DMS153 treated with DMSO at 0.1 percent for 48 hours (cell line): ENCODE results near the gene KRT8.
"Not testable (repeated sequence)": the region's sequence is repeated elsewhere in the genome, so short reads cannot be mapped to it uniquely, and the experiment has no call there.

ENCODE experiments used
- DNase-seq: peaks from one replicate; lab custom pipeline; 2025; ENCODE audit not compliant: unreplicated experiment; lab: John Stamatoyannopoulos, UW

The KRT8 gene

DNA sequence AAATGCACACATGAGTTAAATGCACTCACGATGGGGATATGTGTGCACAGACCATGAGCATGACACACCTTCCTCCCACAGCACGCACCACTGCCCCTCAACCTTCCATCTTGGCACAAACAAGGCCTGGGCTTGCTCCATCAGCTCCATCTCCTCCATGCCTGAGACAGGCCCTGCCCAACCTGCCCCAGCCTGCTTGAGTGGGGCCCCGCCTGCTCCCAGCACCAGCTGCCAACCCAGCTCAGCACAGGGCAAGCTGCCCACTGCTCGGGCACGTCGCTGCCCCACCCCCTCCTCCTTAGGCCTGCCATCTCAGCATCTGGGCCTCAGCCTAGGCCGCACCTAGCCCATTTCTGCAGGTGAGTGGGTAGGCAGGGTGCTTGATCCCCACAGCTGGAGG is 28.5 kb downstream of the KRT8 start:
- no peak for DNase-seq

DNA sequence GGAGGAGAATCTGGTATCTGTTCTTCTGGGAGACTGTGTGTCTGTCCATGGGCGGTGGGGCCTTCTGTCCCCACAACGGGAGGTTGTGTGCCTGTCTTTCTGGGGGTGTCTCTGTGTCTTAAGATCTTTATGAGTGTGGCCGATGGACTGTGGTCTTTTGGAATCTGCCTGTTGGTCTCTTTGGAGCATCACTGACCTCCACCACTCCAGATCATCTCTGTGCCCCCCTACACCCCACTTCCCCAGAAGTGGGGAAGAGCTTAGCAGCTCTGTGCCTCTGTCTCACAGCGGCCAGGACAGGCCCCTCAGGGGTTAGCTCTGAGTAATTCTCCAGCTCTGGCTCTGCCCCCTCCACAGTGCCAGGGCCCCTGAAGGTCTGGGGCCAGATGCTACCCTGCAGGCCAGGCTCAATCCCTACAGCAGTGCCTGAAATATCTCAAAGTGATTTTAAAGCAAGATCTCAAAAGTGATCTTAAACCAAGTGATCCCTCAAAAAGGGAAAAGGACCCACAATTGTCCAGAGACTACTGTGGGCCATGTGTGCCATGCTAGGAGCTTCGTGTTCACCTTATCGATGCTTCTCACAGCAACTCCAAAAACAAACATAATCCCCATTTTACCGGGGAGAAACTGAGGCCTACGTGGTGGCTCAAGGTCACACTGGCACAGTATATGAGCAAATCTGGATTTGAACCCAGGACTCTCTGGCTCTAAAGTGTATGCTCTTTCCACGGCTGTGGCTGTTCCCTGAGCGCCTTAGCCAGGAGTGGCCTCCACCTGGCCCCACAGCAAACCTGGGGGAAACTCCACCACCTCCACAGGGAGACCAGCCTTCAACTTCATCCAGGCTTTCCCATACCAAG is 30.1 kb downstream of the KRT8 start:
- DNase-seq, result no peak

DNA sequence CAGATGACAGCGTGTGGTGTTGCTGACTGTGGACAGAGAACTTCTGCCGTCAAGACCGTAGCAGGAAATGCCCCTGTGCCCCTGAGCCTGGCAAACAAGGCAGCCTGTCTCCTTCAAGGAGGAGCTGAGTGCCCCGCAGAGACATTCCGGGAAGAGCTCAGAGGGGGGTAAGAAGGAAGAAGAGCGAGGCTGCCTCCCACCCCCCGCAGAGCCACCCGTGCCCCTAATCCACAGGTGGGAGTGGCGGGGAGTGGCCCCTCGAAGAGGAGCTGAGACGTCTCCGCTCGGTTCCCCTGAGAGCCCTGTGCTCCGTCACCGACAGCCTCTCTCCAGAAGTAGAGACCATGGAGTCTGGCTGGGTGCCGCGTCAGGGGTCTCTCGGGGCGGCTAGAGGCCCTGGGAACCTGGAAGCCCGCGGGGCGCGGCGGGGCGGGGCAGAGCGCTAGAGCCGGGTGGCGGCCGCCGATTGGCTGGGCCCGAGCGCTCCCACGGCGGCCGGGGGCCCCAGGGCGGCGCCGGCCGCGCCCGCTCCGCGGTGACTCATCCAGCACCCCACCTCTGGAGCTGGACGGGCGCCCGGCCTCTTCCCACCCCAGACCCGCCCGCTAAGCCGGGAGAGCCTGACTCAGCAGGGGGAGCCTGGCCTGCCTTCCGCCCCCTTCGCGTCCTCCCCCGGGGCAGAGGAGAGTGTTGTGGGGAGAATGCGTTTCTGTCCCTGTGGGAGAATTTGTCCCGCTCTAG is 30.9 kb downstream of the KRT8 start:
- DNase-seq, result peak; percentile 37

DNA sequence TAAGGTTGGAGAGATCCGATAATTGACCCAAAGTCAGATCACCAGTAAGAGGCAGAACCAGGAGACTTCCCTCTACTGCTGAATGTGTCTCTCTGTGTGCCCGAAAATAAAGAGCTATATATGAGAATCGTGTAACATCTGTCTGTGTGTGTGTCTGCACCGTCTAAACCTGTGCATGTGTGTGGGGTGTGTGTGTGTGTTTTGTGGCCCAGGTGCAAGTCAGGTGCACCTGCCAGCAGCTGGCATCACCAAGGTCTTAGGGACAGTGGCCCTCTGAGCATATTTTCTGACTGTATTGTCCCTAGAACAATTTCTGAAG is 31.4 kb downstream of the KRT8 start:
- no peak for DNase-seq

DNA sequence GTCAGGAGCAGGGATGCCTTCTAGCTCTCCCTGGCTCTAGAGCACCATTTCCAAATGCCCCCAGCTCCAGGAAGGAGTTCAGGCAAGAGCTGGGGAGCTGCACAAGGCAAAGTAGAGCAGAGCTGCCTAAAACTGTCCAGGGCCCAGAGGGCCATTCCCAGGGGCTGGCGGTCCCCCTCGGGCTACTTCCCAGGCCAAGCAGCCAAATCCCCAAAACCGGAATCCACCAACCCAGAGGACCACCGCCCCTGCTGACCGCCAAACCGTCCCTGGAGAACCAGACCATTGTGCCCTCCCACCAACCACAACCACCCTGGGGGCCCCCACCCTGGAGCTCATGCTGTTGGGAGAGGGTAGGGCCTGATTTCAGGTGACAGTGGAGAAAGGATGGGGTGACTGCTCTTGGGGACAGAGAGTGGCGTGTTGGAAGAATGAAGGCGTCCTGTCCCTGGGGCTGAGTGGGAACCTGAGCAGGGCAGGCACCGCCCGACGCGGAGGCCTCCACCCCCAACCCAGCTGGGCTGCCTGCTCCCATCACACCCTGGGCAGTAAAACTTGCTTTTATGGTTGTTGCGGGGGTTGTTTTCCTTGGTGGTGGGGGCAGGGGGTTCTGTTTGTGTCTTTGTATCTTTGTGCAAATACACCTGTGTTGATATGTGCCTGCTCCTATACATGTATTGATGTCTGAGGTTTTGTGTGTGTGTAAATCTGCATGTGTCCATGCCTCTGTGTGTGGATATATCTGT is 32.1 kb downstream of the KRT8 start:
- no peak for DNase-seq

DNA sequence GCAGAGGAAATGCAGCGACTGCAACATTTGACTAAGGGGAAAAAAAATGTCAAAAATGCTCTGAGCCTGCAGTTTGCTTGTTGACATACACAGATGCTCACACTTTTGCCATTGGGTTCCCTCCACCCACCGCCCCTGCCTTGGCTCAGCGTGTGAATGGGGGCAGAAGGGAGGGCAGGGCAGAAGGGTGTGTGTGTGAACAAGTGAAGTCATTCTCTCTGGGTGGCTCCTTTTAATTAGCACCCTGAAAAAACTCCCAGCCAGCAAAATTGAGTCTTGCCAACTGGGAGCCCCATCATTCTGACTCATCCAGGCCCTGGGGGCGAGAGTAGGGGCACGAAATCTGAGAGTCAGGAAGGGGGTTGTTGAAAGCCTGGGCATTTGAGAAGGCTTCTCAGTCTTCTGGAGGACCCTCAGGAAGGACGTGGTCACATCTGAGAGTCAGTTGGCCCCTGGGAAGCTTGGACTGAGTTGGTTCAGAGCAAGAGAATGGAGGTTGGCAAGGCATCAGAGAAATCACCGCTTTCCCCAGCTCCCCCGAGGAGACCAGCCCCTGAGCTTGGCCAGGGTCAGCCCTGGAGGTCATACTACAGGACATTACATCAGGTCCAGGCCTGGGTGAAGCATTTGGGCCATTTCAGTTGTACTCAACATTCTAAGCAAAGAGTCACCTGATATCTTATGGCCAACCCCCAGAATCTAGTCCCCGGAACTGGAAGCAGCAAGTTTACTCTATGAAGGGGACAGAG is 33.4 kb downstream of the KRT8 start:
- no peak for DNase-seq

DNA sequence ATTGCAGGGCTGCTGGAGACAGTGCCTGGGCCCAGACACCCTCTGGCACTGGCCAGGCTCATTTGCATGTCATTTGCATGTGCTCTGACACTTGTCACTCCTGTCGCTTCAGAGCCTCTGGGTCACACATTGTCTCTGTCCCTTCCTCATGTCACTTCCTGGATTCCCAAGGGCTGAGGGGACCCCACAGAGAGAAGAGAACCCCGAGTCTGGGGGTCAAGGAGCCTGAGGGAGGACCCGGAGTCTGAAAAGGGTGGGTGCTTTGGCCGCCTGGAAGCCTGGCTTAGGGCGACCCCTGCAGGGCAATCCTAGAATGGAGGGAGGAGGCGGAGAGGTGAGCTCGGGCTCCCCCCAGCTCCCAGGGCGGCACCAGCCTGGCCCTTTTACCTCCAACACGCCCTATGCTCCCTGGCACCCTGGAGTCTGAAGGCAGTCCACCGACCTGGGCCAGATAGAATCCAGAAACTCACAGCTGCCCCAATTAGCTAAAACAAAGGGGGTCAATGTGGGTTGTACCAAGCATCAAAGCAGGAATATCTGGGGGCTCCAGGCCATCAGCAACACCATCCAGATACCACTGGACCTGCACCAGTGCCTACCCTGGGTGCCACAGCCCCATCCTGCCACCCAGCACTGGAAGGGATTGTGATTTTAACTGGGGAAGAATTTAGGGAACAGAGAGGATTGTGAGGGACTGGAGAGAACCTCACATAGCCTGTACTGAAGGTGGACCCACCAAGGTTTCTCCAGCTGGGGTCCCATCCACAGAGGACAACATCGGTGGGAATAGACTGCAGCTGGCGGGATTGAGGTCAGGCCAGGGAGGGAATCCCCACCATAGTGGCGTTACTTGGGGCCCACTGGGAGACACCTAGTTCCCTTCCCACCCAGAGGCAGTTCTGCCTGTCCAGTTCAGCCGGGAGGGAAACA is 34.2 kb downstream of the KRT8 start:
- DNase-seq, result peak; percentile 7

DNA sequence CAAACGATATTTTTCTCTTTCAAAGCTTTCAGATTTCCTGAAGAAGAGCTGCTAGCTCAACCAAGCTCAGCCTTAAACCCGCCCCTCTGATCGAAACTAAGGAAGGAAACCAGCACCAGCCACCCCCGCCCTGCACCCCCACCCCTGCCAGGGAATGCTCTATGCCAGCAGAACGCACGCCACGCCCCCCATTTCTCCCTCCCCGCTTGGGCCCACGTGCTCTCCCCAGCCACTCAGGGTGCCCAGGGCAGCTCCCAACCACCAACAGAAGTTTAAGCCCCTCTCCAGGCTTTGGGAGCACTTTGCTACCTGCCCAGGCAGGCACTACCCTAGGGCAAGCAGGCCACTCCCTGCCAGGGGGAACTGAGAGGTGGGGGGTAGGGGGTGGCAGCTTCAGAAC is 37.2 kb downstream of the KRT8 start:
- DNase-seq, result no peak

DNA sequence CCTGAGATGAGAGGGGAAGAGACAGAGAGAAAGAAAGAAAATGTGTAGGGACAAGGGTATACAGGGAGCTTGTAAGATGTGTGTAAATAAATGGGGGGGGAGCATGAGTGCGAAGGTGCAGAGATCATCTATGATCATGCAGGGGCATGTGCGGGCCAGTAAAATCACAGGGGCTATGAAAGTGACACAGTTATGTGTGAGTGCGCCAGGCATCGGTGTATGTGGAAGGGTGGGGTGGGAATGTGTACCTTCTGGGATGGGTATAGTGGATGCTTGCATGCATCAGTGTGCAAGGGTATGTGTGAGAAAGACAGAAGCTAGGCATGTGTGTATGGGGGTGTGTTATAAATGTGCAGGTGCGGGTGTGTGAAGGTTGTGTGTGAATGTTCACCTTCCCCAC is 37.7 kb downstream of the KRT8 start:
- no peak for DNase-seq

DNA sequence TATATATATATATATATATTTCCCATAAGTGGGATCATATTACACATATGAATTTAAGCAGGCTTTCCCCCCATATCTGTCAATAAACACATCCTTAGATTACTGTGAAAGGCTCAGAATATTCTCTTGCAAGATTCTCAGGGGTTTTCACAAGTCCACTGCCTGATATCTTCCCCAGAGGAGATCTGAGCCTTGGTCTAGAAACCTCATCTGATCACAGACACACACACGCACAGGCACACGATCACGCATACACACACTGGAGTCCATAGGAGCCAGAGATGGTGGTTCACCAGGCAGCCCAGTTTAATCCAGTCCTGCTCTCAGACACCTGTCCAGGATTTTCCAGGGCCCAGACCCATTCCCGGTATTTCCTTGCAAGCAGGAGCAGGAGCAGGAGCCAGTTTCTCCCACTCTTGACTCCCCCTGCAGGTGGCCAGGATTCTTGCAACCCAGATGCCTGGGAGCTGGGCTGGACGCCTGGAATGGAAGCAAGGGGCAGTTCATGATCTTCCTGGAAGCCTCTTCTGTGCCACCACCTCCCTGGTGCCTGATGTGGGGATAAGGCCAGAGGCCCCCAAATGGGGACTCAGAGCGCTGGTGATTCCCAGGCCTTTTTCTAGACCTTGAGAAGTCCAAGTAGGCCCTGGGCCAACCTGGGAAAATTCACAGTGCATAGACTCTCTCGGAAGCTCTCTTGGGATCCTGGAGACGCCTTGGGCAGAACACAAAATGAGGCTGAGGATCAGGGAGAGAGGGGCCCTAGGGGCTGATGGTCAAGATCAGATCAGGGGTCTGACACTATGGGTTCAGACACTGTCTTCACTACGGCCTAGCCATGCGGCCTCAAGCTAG is 39.6 kb downstream of the KRT8 start:
- DNase-seq, result peak; percentile 40

DNA sequence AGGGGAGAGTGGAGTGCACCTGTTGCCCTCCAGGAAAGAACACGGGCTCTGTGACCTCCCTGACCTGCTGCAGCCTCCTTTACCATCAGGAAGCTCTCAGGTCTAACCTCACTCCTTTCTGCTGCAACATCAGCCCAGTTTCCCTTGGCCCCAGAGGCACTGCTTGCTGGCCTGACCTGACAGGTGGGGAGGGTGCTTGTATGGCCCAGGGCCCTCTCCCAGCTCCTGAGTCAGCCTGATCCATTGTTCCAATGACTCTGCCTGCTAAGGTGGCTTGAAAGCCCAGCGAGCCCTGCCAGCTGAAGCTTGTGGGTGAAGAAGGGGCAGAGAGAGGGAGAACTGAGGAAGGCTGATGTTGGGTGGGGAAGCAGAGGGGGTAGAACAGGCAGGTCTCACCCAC is 42.9 kb downstream of the KRT8 start:
- no peak for DNase-seq

DNA sequence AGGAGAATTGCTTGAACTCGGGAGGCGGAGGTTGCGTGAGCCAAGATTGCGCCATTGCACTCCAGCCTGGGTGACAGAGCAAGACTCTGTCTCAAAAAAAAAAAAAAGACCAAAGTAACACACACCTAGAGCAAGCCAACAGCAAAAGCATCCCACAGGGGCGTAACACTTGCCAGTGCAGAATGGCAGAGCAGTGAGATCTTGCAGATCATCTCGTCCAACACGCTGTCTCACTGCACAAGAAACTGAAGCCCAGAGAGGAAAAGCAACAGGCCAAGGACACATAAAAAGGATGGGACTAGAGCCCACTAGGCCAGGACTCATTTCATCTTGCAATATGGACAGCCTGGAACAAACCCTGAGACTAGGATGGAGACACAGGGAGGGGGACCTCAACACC is 43.4 kb downstream of the KRT8 start:
- no peak for DNase-seq

DNA sequence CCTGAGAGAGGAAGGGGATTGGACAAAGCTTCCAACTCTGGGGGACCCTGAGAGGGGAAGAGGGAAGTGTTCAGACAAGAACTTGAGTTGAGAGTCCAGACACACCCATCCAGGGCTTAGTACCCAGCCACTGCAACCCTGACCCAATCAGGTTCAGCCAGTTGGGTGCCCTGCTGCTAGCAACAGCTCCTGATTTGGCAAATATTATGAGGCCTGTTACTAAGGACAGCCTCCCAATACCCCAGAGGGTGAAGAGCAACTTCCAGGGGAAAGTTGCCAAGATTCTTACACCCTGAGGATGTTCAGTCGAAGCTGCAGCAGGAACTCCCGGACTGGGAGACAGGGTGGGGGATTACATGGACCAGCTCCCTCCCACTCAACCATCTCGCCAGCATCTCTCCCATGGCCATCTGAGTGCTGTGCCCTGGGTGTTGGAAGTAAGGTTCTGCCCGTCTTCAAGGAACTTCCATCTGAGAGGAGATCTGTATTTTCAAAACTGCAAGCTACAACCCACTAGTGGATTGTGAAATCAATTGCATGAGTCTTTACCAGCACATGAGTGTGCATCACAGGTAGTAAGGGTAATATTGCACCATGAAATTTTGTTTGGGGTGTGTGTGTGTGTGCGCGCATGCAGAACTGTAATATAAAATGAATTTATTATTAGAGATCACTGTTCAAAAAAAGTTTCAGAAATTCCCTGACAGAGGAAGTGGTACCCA is 44.6 kb downstream of the KRT8 start:
- DNase-seq, result no peak

DNA sequence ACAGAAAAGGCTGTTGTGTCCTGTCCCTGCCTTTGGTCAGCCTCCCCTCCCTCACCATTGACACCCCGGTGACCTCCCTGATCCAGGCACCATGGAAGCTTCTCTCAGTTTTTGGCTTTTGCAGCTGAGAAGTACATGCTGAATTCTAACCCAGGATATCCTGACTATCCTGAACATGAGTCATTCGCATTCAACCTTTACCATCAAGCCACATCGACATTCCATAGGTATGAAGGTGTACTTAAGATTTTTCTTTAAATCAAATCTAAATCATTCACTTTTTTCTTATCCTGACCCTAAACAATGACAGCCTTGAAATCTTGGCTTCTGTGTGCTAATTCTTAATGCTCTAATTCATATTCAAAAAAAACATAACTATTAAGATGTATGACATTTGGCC is 47.4 kb downstream of the KRT8 start:
- DNase-seq, result no peak

DNA sequence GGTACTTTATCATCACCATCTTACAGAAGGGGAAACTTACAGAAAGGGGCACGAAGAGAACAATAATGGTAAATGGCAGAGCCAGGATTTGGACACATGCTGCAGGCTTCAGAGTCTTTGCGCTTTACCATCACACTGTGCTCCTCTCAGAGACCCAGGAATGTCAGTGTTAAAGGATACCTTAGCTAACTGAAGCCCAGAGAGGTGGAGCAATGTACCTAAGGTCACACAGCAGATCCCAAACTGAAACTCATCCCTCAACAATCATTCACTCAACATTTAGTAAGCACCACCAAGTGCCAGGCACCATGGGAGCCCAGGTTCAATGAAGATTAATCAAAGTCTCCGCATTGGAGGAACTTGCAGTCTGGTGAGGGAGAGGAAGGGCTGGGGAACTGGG is 48.1 kb downstream of the KRT8 start:
- no peak for DNase-seq

DNA sequence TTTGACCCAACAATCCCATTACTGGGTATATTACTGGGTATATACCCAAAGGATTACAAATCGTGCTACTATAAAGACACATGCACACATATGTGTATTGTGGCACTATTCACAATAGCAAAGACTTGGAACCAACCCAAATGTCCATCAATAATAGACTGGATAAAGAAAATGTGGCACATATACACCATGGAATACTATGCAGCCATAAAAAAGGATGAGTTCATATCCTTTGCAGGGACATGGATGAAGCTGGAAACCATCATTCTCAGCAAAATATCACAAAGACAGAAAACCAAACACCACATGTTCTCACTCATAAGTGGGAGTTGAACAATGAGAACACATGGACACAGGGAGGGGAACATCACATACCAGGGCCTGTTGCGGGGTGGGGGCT is 48.8 kb downstream of the KRT8 start:
- DNase-seq, result not testable (repeated sequence)

DNA sequence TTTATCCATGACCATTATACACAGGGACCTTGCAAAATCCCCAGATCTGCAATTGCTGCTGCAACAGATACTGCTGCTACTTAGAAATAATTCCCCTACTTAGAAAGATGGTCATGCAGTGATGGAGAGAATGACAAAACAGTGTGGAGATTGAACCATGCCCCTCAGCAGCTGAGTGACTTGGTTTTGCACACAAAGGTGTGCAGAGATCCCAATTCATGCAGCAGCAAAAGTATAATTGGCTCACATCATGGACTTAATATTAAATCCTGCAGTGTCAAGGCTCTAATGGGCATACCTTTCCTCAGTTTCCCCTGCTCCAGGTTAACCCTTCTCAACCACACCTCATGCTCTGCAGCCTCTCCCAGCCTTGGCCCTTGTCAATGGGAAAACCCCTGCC is 53.1 kb downstream of the KRT8 start:
- no peak for DNase-seq

DNA sequence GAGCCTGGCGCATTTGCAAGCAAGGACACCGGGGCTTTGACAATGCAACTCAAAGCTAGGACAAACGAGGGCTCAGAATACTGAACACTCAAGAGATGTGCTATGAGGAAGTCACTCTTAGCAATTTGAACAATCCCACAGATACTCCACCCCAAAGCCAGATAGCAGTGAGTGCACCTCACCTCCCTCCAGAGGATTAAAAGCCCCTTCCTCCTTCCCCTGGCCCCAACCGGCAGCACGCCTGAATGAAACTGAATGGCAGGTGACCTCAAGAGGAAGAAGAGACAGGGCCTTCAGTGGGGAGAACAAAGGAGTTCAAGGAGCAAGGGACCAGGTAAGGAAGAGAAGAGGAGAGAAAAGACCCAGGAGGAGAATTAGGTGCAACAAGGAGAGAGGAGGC is 54.2 kb downstream of the KRT8 start:
- no peak for DNase-seq

DNA sequence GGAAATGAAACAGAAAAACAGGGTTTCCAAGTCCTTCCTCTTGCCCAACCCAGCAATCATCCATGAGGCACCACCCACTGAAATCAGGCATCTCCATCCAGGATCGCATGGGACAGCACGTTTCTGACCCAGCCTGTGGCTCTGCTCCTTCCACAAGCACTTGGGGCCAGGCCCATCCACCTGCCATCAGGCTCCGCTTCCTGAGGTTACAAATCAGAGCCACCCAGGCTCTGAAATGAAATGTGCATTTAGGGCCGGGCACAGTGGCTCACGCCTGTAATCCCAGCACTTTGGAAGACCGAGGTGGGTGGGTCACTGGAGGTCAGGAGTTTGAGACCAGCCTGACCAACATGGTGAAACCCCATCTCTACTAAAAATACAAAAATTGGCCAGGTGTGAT is 55.4 kb downstream of the KRT8 start:
- DNase-seq, result no peak
